WI38 (cell line): ENCODE data around the gene CX3CR1.

Experiments
- H3K4me3 ChIP-seq: 2 replicates; pipeline ENCODE4 v1.5.1; 2011; ENCODE audit warnings: low read depth, mild to moderate bottlenecking, control low read depth, low read length
- TF ChIP-seq, protein P1 (sequence below): IDR thresholded peaks from 2 replicates; pipeline ENCODE4 v1.5.1; 2012; ENCODE audit warnings: low read depth, mild to moderate bottlenecking, control low read depth, low read length

Gene CX3CR1

DNA sequence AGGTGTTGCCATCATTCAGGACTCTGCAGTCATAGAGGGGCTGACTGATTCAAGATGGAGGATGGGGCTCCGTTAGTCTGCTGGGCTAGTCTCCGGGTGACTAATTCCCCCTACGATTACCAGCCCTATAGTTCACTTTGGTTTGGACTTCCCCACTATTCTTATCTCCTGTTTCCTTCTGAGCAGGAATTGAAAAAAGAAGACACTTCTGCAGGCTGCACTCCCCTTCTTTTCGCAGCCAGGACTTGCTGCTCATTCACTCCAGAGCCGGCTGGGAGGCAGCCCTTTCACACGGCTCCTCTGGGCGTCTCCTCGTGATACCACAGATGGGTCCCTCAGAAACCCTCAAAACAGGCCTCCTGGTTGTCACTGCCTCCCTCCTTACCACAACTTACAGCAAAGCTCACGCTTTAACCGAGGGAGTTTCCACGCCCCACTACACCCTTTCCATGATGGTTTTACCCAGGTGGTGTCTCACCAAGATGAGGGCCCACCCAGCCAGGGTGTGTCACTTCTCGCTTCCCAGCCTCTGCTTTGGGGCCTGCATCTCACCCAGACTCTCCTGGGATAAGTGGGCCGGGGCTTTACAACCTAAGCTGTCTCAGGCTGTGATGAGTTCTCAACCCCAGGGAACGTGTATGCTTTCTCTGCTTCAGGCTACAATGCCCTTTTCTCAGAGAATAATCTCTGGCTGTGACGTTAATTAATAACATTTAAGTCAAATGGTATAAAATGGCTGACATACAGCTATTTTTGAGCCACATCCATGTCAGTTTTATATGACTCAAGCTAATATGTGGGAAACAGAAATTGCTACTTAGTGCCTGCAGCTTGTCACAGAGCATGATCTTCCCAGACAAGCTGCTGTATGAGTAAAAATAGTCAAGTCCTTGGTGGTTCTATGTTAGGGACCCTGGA is 11.9 kb downstream of the CX3CR1 start:
- TF ChIP-seq, protein P1, sequence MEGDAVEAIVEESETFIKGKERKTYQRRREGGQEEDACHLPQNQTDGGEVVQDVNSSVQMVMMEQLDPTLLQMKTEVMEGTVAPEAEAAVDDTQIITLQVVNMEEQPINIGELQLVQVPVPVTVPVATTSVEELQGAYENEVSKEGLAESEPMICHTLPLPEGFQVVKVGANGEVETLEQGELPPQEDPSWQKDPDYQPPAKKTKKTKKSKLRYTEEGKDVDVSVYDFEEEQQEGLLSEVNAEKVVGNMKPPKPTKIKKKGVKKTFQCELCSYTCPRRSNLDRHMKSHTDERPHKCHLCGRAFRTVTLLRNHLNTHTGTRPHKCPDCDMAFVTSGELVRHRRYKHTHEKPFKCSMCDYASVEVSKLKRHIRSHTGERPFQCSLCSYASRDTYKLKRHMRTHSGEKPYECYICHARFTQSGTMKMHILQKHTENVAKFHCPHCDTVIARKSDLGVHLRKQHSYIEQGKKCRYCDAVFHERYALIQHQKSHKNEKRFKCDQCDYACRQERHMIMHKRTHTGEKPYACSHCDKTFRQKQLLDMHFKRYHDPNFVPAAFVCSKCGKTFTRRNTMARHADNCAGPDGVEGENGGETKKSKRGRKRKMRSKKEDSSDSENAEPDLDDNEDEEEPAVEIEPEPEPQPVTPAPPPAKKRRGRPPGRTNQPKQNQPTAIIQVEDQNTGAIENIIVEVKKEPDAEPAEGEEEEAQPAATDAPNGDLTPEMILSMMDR, result no peak
- no peak overlapping the region for H3K4me3 ChIP-seq

DNA sequence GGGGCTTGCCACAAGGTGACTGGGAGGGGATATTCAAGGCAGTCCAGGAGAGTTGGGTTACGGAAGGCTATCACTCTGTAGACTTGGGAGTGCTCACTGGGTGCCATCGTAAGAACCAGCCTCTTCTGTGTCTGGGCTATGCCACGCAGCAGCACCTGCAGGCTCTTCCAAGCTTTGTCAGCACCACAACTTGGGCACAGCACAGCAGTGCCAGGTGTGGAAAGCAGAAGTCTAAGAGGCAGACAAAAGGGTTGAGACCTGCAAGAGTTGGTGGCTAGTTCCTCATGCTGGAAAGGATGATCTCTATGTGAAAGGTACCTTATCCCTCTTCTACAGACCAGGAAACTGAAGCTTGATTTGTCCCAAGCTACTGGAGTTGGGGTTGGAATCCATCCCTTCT is 15.8 kb downstream of the CX3CR1 start:
- no peak overlapping the region for H3K4me3 ChIP-seq
- TF ChIP-seq, protein P1, result no peak

DNA sequence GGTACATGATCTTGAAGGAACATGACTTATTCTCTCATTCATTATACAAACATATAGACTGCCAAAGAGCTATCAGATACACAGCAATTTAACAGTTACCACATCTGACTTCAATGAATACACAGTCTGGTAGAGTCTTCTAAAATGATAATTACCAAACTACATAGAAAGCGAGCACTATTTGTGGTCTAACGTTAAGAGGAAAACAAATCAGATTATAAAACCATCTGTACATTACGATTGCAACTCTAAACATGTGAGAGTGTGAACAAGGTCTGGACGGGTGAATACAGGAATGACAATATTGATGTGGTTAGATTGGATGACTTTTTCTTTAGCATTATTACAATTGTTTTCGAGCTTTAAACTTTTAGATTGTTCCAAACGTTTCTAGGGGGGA is 16.3 kb downstream of the CX3CR1 start:
- TF ChIP-seq, protein P1, result no peak
- no peak overlapping the region for H3K4me3 ChIP-seq

DNA sequence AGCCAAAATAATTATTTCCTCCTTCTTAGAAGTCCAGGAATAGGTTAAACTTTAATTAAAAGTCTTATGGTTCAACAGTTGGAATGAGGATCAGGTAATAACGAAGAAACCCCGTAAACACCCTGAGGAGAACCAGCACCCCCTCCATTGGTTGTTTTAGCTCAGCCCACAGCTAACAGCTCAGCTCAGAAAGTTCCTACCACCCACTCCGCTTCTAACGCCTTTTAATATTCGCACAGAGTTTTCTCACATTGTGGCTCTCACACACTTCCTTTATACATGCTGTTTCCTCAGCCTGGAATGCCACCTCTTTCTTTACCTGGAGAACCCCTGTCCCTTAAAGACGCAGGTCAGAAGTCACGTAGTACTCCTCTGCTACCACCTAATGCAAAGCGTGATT is 17.0 kb downstream of the CX3CR1 start:
- TF ChIP-seq, protein P1, result no peak
- no peak overlapping the region for H3K4me3 ChIP-seq

DNA sequence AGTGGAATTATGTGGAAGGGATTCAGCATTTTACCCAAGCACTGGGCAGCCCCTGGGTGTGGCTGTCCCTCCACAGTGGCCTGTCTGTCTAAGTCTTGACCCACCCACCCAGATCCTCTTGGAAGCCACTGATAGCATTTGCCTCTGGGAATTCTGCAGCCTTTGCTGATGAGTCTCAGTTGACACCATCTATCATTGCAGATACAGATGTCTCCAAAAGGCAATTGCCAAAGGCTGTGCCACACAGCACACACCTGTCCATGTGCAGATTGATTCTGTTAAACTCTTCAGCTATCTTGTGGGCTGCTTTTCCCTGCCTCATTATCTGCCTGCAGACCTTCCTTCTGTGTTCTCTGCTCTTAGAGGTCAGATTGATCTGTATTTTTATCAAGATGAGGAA is 18.1 kb downstream of the CX3CR1 start:
- TF ChIP-seq, protein P1, result no peak
- H3K4me3 ChIP-seq, result no peak overlapping the region

DNA sequence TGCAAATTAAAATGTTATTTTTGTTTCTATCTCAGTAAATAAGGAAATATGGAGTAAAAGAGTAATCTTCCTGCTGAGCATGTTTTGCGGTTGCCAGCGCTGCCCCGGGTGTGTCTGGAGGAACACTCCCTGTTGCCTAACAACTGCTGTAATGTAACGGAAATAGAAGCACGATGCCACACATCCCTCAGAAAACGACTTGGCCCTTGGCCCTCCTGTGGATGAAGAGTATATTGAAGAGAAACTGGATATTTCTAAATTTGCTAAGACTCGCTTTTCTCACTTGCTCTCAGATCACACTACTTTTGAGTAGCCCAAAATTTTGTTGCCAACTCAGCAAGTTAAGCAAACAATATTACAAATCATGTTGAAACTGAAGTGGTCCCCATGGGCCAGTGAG is 18.9 kb downstream of the CX3CR1 start:
- no peak overlapping the region for H3K4me3 ChIP-seq
- TF ChIP-seq, protein P1, result no peak

DNA sequence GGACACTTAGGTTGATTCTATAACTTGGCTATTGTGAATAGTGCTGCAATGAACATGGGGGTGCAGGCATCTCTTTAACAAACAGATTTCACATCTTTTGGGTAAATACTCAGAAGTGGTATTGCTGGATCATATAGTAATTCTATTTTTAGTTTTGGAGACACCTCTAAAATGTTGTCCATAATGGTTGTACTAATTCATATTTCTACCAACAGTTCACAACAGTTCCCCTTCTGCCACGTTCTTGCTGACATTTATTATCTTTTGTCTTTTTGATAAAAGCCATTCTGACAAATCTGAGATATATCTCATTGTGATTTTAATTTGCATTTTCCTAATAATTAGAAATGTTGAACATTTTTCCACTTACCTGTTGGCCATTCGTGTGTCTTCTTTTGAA is 19.5 kb downstream of the CX3CR1 start:
- H3K4me3 ChIP-seq, result no peak overlapping the region
- TF ChIP-seq, protein P1, result no peak
